Posterior vena cava (tissue), 2 donors: ENCODE data around the gene PLCD3. TPM values are rescaled to one million over a fixed set of nuclear protein-coding genes. Genes with fewer than 3 reads are reported as not detected.

Experiments used
- DNase-seq: peaks from one replicate; pipeline ENCODE4 v3.0.0-alpha.2; 2020; ENCODE audit warnings: low spot score
- intact Hi-C, 2 donors: fragments of 100-400 bp; cut with DNase I; formaldehyde crosslinking; loops; one replicate each; pipeline versions ENCODE4 v1.14.1 to v1.14.2; 2022 to 2023
- total RNA-seq, 2 donors: library from RNA; stranded (reverse); fragmentation: NEBNext Ultra II Directional; extraction: Animal tissue kit (Norgen Biotek cat#: 25700); gene quantifications; one replicate each; pipeline ENCODE4 v1.2.1, GENCODE V29; 2021
- donor health status: DM: yes; HTN: yes; CAD: no.
- donor health status: DM: yes; HTN: yes; CAD: no.

PLCD3 gene
- total RNA-seq, 2 donors from 2014 or later: 69.3 to 74.2 TPM

GRCh38 chr17:45137561-45138305 is 5.4 kb upstream of the PLCD3 start:
- intact Hi-C loops: loop anchor here (5.0 to 10.0 kb wide), 3 partner anchors 60 to 247 kb away; partner anchors contain the start of gene GFAP (in 1 of the 2)
- DNase-seq: peak; percentile 50

GRCh38 chr17:45136846-45137560 is 4.7 kb upstream of the PLCD3 start:
- intact Hi-C loops: loop anchor here (5.0 to 10.0 kb wide), 3 partner anchors 60 to 248 kb away; partner anchors contain the start of gene GFAP (in 1 of the 2)
- peak; percentile 78 for DNase-seq

DNA sequence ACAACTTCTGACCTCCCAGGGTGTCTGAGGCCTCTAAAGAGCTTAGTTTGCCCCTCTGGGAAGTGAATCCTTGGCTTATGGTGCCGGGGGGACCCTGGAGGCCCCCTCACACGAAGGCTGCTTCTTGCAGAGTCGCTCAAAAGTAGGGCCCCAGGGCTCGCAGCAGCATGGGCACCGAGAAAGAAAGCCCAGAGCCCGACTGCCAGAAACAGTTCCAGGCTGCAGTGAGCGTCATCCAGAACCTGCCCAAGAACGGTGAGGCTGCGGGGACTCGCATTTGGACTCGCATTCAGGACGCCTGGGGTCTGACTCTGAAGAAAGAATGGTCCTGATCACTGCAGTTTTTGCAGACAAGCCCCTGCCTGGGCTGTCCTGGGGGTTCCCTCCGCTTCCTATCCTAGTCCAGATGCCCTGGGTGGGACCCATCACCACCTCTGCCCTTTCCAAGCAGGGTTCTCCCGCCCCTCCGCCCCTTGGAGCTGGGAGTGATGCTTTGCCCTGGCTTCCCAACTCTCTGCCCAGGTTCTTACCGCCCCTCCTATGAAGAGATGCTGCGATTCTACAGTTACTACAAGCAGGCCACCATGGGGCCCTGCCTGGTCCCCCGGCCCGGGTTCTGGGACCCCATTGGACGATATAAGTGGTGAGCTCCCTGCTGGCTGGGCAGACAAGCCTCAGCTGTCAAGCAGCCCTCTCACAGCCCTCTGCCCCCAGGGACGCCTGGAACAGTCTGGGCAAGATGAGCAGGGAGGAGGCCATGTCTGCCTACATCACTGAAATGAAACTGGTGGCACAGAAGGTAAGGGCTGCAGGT is 3.9 kb upstream of the PLCD3 start:
- peak; percentile 76 for DNase-seq
- intact Hi-C loops: loop anchor here (2.0 to 10.0 kb wide), 4 partner anchors 61 to 249 kb away; partner anchors contain the start of gene GFAP (in 1 of the 2)

GRCh38 chr17:45135192-45135977 is 3.1 kb upstream of the PLCD3 start, which contains the start of gene ACBD4:
Gene ACBD4 (plus strand): TSS chr17:45135687. CDS start chr17:45136145, 458 bp downstream.
- intact Hi-C loops: loop anchor here (2.0 to 10.0 kb wide), 4 partner anchors 61 to 249 kb away; partner anchors contain the start of gene GFAP (in 1 of the 2)
- peak; percentile 99 for DNase-seq

DNA sequence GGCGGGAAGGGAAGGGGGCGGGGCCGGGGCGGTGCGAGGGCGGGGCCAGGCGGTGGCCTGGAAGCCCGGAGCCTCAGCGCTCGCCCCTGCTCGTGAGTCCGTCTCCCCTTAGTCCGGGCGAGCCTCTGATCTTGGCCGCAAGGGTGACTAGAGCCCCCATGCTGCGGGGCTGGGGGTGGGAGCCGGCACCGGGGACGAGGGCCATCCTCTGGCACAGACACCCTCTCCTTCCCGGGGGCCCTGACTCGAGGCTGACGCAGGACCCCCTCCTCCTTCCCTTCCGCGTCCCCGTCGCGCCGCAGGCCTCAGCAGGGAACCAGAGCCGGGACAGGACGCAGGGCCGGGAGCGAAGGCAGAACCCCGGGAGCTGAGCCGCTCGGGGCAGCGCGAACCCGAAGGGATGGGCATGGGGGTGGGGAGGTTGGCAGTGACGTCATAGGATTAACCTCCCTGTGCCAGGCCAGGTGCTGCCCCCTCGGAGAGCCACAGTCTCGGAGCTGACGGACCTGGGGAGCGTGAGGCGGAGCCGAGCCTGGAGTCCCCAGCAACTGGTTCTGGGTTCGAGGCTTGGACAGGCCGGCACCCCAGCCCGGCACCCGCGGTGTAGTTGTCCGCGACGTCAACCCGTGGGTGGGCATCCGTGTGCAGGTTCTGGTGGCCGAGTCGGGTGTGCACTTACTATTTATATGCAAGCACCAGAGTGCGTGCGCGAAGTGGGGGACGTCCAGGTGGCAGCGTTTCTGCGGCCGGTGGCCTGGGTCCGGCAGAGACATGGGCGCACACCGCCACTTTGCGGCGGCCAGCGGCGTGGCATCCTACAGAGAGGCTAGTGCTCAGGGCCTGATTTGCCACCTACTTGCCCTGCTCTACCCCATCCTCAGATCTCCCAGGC is 503 bp upstream of the PLCD3 start:
- DNase-seq: peak; percentile 96
- intact Hi-C loops: loop anchor here (10.0 kb wide), 2 partner anchors 218 to 252 kb away; partner anchors contain the start of gene GFAP (in 1 of the 2)

DNA sequence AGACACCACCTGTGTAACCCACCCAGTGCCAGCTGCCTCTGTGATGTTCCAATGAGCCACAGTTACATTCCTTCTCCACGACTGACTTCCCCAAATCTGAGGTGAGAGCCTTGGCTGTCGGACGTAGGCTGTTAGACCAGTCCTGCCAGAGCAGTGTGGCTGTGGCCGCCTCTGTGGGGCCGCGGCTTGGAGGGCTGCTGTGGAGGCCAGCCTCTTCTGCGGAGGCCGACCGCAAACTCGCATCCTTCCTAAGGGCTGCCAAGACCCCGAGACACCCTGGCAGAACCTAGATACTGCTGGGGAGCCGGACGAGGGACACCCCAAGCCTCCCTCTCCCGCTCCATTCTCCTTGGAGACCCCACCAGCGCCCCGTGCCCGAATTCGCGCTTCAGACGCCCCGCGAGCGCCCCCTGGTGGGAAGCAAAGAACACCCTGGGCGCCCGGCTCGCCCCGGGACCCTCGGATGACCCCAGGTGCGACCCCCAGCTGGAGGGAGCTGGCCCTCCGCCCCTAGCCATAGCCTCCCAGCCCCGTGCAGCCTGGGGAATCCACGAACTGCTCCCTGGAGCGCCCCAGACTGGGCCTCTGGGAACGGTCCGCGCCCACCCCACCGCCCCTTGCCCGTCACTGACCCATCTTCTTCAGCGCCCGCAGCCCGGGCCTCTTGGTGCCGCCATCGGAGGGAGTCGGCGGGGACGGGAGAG is 547 bp downstream of the PLCD3 start:
- intact Hi-C loops: loop anchor here (10.0 kb wide), 2 partner anchors 217 to 253 kb away; partner anchors contain the start of gene GFAP (in 1 of the 2)
- DNase-seq: peak; percentile 87

- intact Hi-C loops: loop anchor here (10.0 kb wide), 2 partner anchors 216 to 254 kb away; partner anchors contain the start of gene GFAP (in 1 of the 2)
- DNase-seq: no peak
These were observed 1.4 kb downstream of the PLCD3 start for GRCh38 chr17:45130681-45131615.

- no peak for DNase-seq
- intact Hi-C loops: loop anchor here (10.0 kb wide), 2 partner anchors 215 to 255 kb away; partner anchors contain the start of gene GFAP (in 1 of the 2)
These were observed 2.2 kb downstream of the PLCD3 start for GRCh38 chr17:45129940-45130680.

GRCh38 chr17:45129426-45129939 is 2.8 kb downstream of the PLCD3 start:
- intact Hi-C loops: no loop called here
- DNase-seq: no peak

- intact Hi-C loops: no loop called here
- DNase-seq: no peak
These were observed 3.3 kb downstream of the PLCD3 start for GRCh38 chr17:45128989-45129388.

GRCh38 chr17:45128331-45128730 is 4.0 kb downstream of the PLCD3 start:
- no peak for DNase-seq
- intact Hi-C loops: no loop called here

DNA sequence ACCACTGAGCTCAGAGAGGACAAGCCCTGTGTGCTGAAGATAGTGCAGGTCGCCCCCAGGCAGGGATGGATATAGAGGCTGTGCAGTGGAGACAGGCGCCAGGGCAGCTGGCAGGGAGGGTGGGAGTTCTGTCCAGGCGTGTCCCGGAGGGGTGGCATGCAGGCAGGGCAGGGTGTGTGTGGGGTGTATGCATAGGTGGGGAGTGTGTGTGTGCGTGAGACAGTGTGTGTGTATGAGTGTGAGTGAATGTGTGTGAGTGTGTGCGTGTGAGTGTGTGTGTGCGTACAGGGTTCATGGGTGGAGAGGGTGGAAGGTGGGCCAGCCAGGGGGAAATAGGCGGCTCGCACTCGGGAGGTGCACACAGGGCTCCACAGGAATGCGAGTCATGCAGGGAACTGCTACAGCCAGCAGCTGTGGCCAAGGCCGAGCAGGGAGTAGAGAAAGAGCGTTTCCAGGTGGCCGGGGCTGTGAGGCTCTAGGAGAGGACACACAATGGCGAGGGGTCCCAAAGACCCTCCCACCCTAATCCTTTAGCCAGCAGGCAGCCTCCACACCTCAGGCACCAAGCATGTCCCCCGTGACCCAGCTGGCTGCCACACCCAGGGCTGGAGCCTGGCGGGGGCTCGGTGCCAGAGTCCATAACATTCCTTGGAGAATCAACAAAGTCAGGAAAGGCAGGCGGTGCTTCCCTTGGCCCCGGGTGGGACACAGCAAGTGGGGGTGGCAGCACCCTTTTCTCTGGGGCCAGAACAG is 4.6 kb downstream of the PLCD3 start:
- no peak for DNase-seq

DNA sequence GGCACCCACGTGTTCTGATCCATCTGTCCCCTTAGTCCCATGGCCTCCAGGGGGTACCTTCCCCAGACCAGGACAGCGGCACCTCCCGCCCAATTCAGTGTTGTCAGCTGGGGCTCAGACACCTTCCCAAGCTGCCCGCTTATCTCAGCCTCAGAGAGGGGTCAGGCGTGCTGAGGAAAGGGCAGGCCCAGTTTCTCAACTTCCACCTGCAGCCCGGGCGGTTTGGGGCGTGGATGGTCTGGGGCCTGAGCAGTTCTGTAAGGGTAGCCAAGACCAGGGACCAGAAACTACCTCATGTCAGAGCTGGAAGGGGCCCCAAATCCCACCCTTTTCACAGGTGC is 5.1 kb downstream of the PLCD3 start:
- no peak for DNase-seq
- intact Hi-C loops: no loop called here

More for the DNA sequence above, 4.6 kb downstream of the PLCD3 start:
- intact Hi-C loops: no loop called here

DNA sequence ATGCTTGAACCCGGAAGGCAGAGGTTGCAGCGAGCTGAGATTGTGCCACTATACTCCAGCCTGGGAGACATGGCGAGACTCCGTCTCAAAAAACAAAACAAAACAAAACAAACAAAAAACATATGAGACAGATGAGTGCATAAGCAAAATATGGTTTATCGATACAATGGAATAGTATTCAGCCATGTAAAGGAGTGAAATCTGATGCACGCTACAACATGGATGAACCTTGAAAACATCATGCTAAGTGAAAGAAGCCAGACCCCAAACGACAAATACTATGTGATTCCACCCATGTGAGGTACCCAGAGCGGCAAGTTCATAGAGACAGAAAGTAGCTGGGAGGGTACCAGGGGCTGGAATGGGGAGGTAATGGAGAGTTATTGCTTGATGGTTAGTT is 6.8 kb downstream of the PLCD3 start:
- DNase-seq: no peak
- intact Hi-C loops: no loop called here
